ENCODE results near the gene NUMB.

- TF ChIP-seq CTCF (conservative IDR thresholded peaks at IDR 0.05 in 1 of 2, IDR thresholded peaks at IDR 0.05 in 1 of 2; ENCODE audit: low read depth in 1 of 2, low read length in 2 of 2) (no peak), EZH2 (IDR thresholded peaks at IDR 0.05; ENCODE audit: low read length, missing control alignments) (no peak)
Observed at GRCh38 chr14:73422515-73422914, 35.8 kb downstream of the NUMB start.
